DOHH2 (cell line): ENCODE data around the gene VARS2.

Experiments used
- CTCF ChIP-seq: fragments of 200-600 bp; sonication (generic); IDR thresholded peaks from one replicate; pipeline ENCODE4 v1.5.1; 2014; ENCODE audit warnings: antibody characterized with exemption, mild to moderate bottlenecking, low read depth, low read length; ENCODE audit not compliant: poor library complexity, severe bottlenecking
- EZH2phosphoT487 ChIP-seq: fragments of 200-600 bp; sonication (generic); IDR thresholded peaks from 2 replicates; pipeline ENCODE4 v1.6.1; 2017; ENCODE audit warnings: borderline replicate concordance, mild to moderate bottlenecking, antibody characterized with exemption, low read length, moderate library complexity, mixed read lengths

GRCh38 chr6:30944051-30944450 is 30.0 kb downstream of the VARS2 start:
- no peak for TF ChIP-seq CTCF
- TF ChIP-seq EZH2phosphoT487: no peak
